ENCODE results near the gene LIMS1.
"Not testable (repeated sequence)": the region's sequence is repeated elsewhere in the genome, so short reads cannot be mapped to it uniquely, and the experiment has no call there.

- TF ChIP-seq ELK4 (IDR thresholded peaks at IDR 0.05; ENCODE audit: borderline replicate concordance, low read depth, low read length); ZBTB21 (tag by site-specific recombination; IDR thresholded peaks at IDR 0.05); ZNF792 (tag by site-specific recombination; IDR thresholded peaks at IDR 0.05); ZNF211 (tag by site-specific recombination; IDR thresholded peaks at IDR 0.05; ENCODE audit: low read depth); CTCF (tag by site-specific recombination; IDR thresholded peaks at IDR 0.05): not testable (repeated sequence)
Observed at GRCh38 chr2:108556581-108556980, 22.3 kb downstream of the LIMS1 start.
